GM12801 (cell line): ENCODE data around the gene STX5.

ENCODE experiments used
- TF ChIP-seq, protein P1 (sequence below): IDR thresholded peaks from one replicate; pipeline ENCODE4 v1.5.1; 2011; ENCODE audit warnings: control low read depth; ENCODE audit not compliant: insufficient read length; ENCODE audit errors: extremely low read depth

Gene STX5

DNA sequence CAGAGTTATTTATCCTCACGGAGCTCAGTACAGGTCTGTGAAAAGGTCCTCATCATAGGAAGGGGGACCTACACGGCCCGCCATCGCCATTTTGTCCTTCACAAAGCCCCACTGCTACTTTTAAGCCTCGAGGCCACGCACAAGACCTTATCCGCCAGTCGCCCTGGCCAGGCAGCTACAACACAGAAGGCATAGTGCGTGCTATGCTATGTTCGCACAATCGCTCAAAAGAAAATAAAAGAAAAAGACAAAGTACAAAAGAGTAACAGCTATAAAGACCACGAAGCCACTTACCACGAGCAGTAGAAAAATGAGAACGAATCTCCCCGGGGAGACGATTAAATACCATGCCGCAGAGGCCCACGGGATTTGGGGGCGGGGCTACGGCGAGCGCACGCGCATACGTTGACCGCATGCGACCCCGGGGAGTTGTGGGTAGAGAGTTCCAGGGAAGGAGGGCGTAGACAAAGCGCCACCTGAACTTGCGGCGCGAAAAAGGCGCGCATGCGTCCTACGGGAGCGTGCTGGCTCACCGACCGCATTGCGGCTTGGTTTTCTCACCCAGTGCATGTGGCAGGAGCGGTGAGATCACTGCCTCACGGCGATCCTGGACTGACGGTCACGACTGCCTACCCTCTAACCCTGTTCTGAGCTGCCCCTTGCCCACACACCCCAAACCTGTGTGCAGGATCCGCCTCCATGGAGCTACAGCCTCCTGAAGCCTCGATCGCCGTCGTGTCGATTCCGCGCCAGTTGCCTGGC, 23.9 kb upstream of the STX5 start:
- TF ChIP-seq, protein P1, sequence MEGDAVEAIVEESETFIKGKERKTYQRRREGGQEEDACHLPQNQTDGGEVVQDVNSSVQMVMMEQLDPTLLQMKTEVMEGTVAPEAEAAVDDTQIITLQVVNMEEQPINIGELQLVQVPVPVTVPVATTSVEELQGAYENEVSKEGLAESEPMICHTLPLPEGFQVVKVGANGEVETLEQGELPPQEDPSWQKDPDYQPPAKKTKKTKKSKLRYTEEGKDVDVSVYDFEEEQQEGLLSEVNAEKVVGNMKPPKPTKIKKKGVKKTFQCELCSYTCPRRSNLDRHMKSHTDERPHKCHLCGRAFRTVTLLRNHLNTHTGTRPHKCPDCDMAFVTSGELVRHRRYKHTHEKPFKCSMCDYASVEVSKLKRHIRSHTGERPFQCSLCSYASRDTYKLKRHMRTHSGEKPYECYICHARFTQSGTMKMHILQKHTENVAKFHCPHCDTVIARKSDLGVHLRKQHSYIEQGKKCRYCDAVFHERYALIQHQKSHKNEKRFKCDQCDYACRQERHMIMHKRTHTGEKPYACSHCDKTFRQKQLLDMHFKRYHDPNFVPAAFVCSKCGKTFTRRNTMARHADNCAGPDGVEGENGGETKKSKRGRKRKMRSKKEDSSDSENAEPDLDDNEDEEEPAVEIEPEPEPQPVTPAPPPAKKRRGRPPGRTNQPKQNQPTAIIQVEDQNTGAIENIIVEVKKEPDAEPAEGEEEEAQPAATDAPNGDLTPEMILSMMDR: no peak

DNA sequence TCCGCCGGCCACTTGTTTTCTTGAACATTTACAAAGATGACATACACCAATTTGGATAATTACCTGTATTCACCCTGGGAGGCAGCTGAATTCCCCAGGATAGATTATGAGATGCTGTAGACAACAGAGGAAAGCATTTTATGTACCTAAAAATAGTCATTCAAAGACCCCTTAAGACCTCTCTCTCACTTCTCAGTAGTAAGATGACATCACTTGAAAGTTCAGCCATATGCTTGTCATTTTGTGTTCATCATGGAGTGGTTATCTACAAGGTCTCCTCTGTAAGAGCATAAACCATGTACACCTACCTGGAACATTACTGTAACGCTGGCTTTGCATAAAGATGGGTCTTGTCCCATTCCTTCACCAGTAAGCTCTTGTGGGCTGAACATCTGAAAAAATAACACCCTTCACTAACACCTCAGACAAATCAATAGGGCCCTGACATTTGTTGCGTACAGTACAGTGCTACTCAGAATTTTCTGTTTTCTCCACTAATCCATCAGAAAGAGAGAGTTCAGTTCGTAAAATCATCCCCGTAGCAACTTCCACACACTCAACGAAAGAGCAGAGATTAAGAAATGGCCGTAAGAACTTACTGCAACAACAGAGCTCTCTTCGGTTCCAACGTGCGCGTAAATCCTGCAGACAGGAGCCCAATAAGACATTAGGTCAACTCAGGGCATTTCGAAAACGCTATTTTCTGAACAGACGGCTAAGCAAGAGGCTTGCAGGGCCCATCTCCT, 23.1 kb upstream of the STX5 start:
- TF ChIP-seq, protein P1: no peak

DNA sequence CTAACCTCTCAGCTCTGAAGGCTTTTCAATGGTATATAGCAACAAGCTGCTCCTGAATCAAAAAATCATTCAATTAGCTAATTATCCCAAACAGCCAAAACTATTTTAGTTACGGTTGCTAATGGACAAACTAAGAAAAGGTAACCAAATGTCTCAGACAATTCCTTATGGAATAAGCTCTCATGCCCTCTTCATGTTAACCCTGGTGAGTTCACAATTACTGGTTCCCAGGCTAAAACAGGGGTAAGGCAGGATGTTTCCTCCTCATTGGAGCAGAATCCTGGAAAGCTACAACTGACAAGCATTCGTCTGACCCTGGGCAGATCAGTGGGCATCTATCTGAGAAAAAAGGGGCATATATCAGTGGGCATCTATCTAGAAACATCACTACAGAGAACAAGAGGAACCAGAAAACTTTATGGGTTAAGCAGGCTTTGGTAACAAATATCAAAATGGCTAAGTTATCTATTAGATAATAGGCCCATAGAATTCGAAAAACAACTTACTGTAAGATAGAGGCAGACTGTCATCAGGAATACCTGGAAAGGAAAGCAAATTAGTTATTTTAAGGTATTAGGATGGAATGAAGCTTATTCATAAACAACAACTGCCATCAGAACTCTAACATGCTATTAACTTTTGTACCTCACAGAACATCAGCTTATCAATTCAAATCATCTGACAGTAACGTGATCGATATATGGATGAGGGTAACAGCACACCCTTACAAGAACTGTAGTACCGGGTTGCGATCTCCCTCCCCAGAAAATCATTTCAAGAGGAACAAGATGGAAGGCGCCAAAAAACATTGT, 22.4 kb upstream of the STX5 start:
- TF ChIP-seq, protein P1: no peak

DNA sequence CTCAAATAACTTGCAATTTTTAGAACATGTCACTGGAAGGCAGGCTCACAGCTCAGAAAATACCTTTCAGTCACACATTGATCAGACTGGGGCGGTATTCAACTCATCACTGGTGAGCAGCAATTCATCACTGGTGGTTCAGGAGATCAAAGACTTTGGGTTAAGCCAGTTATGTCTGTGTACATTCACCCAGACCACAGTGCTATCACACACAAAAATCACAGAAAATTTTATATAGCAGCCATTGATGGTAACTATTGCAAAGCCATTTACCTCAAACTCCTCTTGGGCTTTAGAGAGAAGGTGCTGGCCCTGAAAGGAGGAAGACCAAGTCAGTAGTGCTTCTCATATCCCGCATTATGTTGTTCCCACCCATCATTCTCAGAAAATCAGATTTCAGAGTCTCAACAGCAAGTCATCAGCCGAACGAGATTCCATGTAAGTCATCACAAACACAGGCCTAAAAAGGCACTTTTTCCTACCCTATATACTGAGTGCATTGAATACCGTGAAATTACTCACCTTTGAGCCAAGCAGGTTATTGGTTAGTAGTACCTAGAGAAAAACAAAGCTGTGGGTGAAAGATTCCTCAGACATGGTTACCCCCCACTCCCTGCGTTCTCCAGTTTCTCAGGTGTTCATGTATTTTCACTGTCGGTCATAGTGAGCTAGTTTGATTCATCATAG, 21.6 kb upstream of the STX5 start:
- TF ChIP-seq, protein P1: no peak

DNA sequence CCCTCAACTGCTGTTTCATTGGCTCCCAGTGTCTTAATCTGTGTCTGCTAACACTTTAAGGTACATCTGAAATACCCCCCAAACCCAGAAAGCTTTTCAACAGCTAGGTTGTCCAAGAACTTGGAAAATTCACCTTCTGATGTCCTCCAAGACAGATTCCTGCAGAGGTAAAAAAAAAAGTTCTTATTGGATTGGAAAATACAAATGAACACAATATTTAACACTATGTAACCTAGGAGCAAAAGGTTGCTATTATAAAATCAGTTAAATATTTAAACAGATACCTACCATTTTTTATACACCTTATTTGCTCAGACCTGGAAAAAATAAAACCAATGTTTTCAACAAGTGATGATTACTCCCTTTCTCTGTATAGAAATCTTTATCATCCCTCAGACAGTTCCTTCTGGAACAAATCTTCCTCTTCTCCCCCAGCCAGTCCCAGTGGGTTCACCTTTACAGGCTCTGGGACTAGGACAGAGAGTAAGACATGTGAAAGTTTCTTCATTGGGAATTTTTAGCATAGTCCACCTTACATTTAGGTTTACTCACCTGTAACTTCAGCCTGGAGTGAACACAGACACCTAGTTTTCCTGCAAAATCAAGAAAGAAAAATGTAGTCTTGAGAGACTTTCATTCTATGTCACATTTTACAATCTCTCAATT, 20.8 kb upstream of the STX5 start:
- TF ChIP-seq, protein P1: no peak

DNA sequence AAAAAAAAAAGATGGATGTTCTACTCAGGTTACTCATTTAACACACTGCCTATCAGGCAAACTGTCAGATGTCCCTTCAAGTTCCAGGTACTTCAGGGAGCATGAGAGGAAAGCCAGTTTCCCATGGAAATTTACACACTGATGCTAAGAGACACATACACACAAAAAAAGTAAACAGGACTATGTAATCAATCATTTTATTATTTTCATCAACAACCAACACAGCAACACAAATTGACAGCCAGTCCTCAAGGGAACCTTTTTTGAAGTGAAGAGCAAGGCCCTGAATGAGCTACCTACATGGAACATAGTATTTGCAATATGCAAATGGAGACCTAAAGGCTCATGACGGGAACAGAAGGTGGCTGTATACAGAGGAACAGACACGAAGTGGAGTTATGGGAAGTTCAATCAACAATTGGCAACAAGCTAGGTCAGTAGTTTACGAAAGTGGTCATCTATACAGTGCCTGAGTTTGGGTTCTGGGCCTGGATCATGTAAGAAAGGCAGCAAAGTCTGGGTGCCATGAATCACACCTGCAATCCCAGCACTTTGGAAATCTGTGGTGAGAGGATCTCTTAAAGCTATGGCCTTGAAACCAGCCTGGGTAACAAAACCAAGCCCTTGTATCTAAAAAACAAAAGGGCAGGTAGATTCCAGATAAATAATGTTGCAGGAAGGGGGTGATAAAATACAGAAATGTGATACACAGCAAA, 20.1 kb upstream of the STX5 start:
- TF ChIP-seq, protein P1: no peak
